Uterus (tissue), 4 donors: Measurements from ENCODE around the gene DPP10. TPM values are rescaled to one million over a fixed set of nuclear protein-coding genes. Genes with fewer than 3 reads are reported as not detected.

Experiments used
- DNase-seq, 2 donors: peaks; one replicate each; pipeline ENCODE4 v3.0.0-alpha.2; 2019 to 2020
- H3K27ac ChIP-seq, 2 donors: fragments of 200-600 bp; sonication (generic); 1 replicate in 1 of 2; 2 replicates in 1 of 2; pipeline ENCODE4 v1.5.1; 2016 to 2018
- H3K27me3 ChIP-seq, 2 donors: fragments of 200-600 bp; sonication (generic); one replicate each; pipeline ENCODE4 v1.5.1; 2018 to 2019; ENCODE audit warnings: control low read depth in 1 of 2
- H3K36me3 ChIP-seq, 2 donors: fragments of 200-600 bp; sonication (generic); one replicate each; pipeline ENCODE4 v1.5.1; 2019; ENCODE audit warnings: control low read depth in 1 of 2
- H3K4me1 ChIP-seq, 2 donors: fragments of 200-600 bp; sonication (generic); one replicate each; pipeline ENCODE4 v1.5.1; 2018 to 2019; ENCODE audit warnings: control low read depth in 1 of 2
- H3K4me3 ChIP-seq, 2 donors: fragments of 200-600 bp; sonication (generic); 1 replicate in 1 of 2; 2 replicates in 1 of 2; pipeline ENCODE4 v1.5.1; 2018 to 2019; ENCODE audit warnings: mild to moderate bottlenecking in 1 of 2
- H3K9me3 ChIP-seq, 2 donors: fragments of 200-600 bp; sonication (generic); one replicate each; pipeline ENCODE4 v1.5.1; 2019; ENCODE audit warnings: control low read depth in 1 of 2
- CTCF ChIP-seq, 4 experiments: fragments of 200-600 bp in 2 of 4; fragments of 450-650 bp in 2 of 4; sonication (generic) in 2 of 4; IDR thresholded peaks; one replicate each; pipeline ENCODE4 v1.5.1; 2016 to 2019; ENCODE audit warnings: antibody characterized with exemption in 4 of 4, mild to moderate bottlenecking in 2 of 4, moderate library complexity in 1 of 4
- POLR2A ChIP-seq, 2 donors: fragments of 450-650 bp; IDR thresholded peaks; one replicate each; pipeline ENCODE4 v1.6.1; 2016; ENCODE audit warnings: antibody characterized with exemption in 2 of 2, mild to moderate bottlenecking in 1 of 2, moderate library complexity in 1 of 2
- intact Hi-C: fragments of 100-400 bp; cut with DNase I; formaldehyde crosslinking; loops from one replicate; pipeline ENCODE4 v1.15.1; 2023; ENCODE audit warnings: low total_unique reads
- total RNA-seq, 4 donors: library from RNA; depleted of rRNA in 3 of 4; stranded (reverse); fragments of >200 nt in 3 of 4; gene quantifications; one replicate each; pipeline versions ENCODE4 v1.1.0 to v1.2.4, GENCODE V29; 2014 to 2023
- donor health status: DM: yes; HTN: yes; CAD: no.

DPP10 gene
- total RNA-seq, 4 donors from 2014 or later: 33.0 TPM; not detected in 3

GRCh38 chr2:115129536-115129935 lies 687.1 kb downstream of the DPP10 start:
- intact Hi-C loops: no loop called here
- H3K4me3 ChIP-seq: no peak overlapping the region
- no peaks in the 10 kb centered on the region for H3K4me1 ChIP-seq
- DNase-seq: no peak
- no peaks in the 10 kb centered on the region for H3K27me3 ChIP-seq
- H3K36me3 ChIP-seq: no peaks in the 10 kb centered on the region
- TF ChIP-seq POLR2A (IDR thresholded peaks at IDR 0.05) (no peak), CTCF (IDR thresholded peaks at IDR 0.05) (no peak)
- H3K9me3 ChIP-seq: no peaks in the 10 kb centered on the region
- H3K27ac ChIP-seq: no peak overlapping the region

- Histone ChIP-seq H3K27me3 (peaks cover 0 to 15% of the 10 kb centered on the region in 2 donors), H3K4me1 (peaks cover 0 to 5% of the 10 kb centered on the region in 2 donors), H3K9me3 (no peaks in the 10 kb centered on the region), H3K36me3 (no peaks in the 10 kb centered on the region), H3K27ac (no peak overlapping the region), H3K4me3 (no peak overlapping the region)
- DNase-seq: no peak
- TF ChIP-seq CTCF (IDR thresholded peaks at IDR 0.05) (no peak), POLR2A (IDR thresholded peaks at IDR 0.05) (no peak)
- intact Hi-C loops: no loop called here
These were observed 718.2 kb downstream of the DPP10 start for GRCh38 chr2:115160531-115161080.

GRCh38 chr2:115161081-115161770 lies 718.8 kb downstream of the DPP10 start:
- no peak overlapping the region for H3K27ac ChIP-seq
- intact Hi-C loops: no loop called here
- H3K4me1 ChIP-seq: peaks cover 0 to 5% of the 10 kb centered on the region in 2 donors
- TF ChIP-seq POLR2A (IDR thresholded peaks at IDR 0.05): no peak
- no peak for TF ChIP-seq CTCF (IDR thresholded peaks at IDR 0.05)
- no peak overlapping the region for H3K4me3 ChIP-seq
- DNase-seq: no peak
- H3K27me3 ChIP-seq: peaks cover 0 to 15% of the 10 kb centered on the region in 2 donors
- H3K36me3 ChIP-seq: no peaks in the 10 kb centered on the region
- no peaks in the 10 kb centered on the region for H3K9me3 ChIP-seq

- TF ChIP-seq CTCF (IDR thresholded peaks at IDR 0.05) (no peak), POLR2A (IDR thresholded peaks at IDR 0.05) (no peak)
- Histone ChIP-seq H3K27me3 (peaks cover 0 to 15% of the 10 kb centered on the region in 2 donors), H3K4me1 (peaks cover 0 to 5% of the 10 kb centered on the region in 2 donors), H3K27ac (no peak overlapping the region), H3K36me3 (no peaks in the 10 kb centered on the region), H3K4me3 (no peak overlapping the region), H3K9me3 (no peaks in the 10 kb centered on the region)
- intact Hi-C loops: no loop called here
- DNase-seq: no peak
These were observed 719.5 kb downstream of the DPP10 start for GRCh38 chr2:115161771-115162493.
